MM.1S (cell line): ENCODE results near the gene DNTTIP2.

Experiments used
- DNase-seq: peaks from one replicate; pipeline ENCODE4 v3.0.0-alpha.2; 2015
- H2AFZ ChIP-seq: fragments of 300-600 bp; sonication (generic); 2 replicates; pipeline ENCODE4 v1.6.0; 2016; ENCODE audit warnings: antibody characterized with exemption, low read length
- H3F3A ChIP-seq: fragments of 300-600 bp; sonication (generic); 2 replicates; pipeline ENCODE4 v1.6.1; 2016; ENCODE audit warnings: mild to moderate bottlenecking, antibody characterized with exemption, low read length, moderate library complexity, mixed read lengths; ENCODE audit not compliant: insufficient read depth
- H3K27ac ChIP-seq: fragments of 300-600 bp; sonication (generic); 2 replicates; pipeline ENCODE4 v1.5.1; 2016; ENCODE audit warnings: mild to moderate bottlenecking, low read length
- H3K27me3 ChIP-seq: fragments of 300-600 bp; sonication (generic); replicated peaks from 2 replicates; pipeline ENCODE4 v1.6.0; 2016; ENCODE audit warnings: low read length; ENCODE audit not compliant: insufficient read depth
- H3K36me3 ChIP-seq: fragments of 300-600 bp; sonication (generic); replicated peaks from 2 replicates; pipeline ENCODE4 v1.6.1; 2016; ENCODE audit warnings: mild to moderate bottlenecking, low read length, mixed read lengths; ENCODE audit not compliant: insufficient read depth
- H3K4me1 ChIP-seq: fragments of 300-600 bp; sonication (generic); 2 replicates; pipeline ENCODE4 v1.6.1; 2016; ENCODE audit warnings: low read length, mixed read lengths
- H3K4me2 ChIP-seq: fragments of 300-600 bp; sonication (generic); 2 replicates; pipeline ENCODE4 v1.6.0; 2016; ENCODE audit warnings: low read depth, low read length
- H3K4me3 ChIP-seq: fragments of 300-600 bp; sonication (generic); 2 replicates; pipeline ENCODE4 v1.5.1; 2016; ENCODE audit warnings: low read length, mixed read lengths
- H3K79me2 ChIP-seq: fragments of 300-600 bp; sonication (generic); 2 replicates; pipeline ENCODE4 v1.6.1; 2016; ENCODE audit warnings: mixed run types, low read length, mixed read lengths
- H3K9ac ChIP-seq: fragments of 300-600 bp; sonication (generic); 2 replicates; pipeline ENCODE4 v1.6.1; 2016; ENCODE audit warnings: low read length, mixed read lengths
- H3K9me2 ChIP-seq: fragments of 300-600 bp; sonication (generic); replicated peaks from 2 replicates; pipeline ENCODE4 v1.6.1; 2016; ENCODE audit warnings: mild to moderate bottlenecking, low read length, mixed read lengths; ENCODE audit not compliant: insufficient read depth
- H3K9me3 ChIP-seq: fragments of 300-600 bp; sonication (generic); replicated peaks from 2 replicates; pipeline ENCODE4 v1.6.1; 2016; ENCODE audit warnings: mild to moderate bottlenecking, low read length, mixed read lengths; ENCODE audit not compliant: insufficient read depth
- H4K20me1 ChIP-seq: fragments of 300-600 bp; sonication (generic); 2 replicates; pipeline ENCODE4 v1.6.1; 2016; ENCODE audit warnings: mild to moderate bottlenecking, low read length, moderate library complexity, mixed read lengths; ENCODE audit not compliant: insufficient read depth
- CTCF ChIP-seq: fragments of 300-600 bp; sonication (generic); IDR thresholded peaks from 2 replicates; pipeline ENCODE4 v1.5.1; 2016; ENCODE audit warnings: antibody characterized with exemption, low read length, mixed read lengths
- EZH2 ChIP-seq: fragments of 300-600 bp; sonication (generic); optimal IDR thresholded peaks from 2 replicates; pipeline ENCODE3; 2017; ENCODE audit warnings: low read depth, mild to moderate bottlenecking, antibody characterized with exemption, low read length, mixed read lengths
- EZH2phosphoT487 ChIP-seq: fragments of 300-600 bp; sonication (generic); IDR thresholded peaks from 2 replicates; pipeline ENCODE4 v1.6.1; 2018; ENCODE audit warnings: antibody characterized with exemption, low read length

The DNTTIP2 gene

GRCh38 chr1:93846206-93846991 lies 32.6 kb downstream of the DNTTIP2 start:
- TF ChIP-seq EZH2 (no peak), CTCF (peak; percentile 18; the same call in 1 of the 2 replicates)
- Histone ChIP-seq H3K27me3 (no peaks in the 10 kb centered on the region), H3K4me2 (peak overlapping the region; percentile 77), H3K9me3 (no peaks in the 10 kb centered on the region), H2AFZ (peak overlapping the region; percentile 80), H3F3A (peaks cover 14% of the 10 kb centered on the region; the same call in 1 of the 2 replicates), H3K4me3 (peak overlapping the region; percentile 75), H3K79me2 (no peaks in the 10 kb centered on the region), H3K27ac (peak overlapping the region; percentile 59), H4K20me1 (no peaks in the 10 kb centered on the region), H3K4me1 (peaks cover 5% of the 10 kb centered on the region; the same call in 1 of the 2 replicates), H3K9ac (peak overlapping the region; percentile 77), H3K36me3 (no peaks in the 10 kb centered on the region), H3K9me2 (no peaks in the 10 kb centered on the region)
- peak; percentile 79 for DNase-seq

- Histone ChIP-seq H4K20me1 (no peaks in the 10 kb centered on the region), H3K4me3 (peak overlapping the region; percentile 75), H3K9me2 (no peaks in the 10 kb centered on the region), H3K36me3 (no peaks in the 10 kb centered on the region), H3F3A (peaks cover 14% of the 10 kb centered on the region; the same call in 1 of the 2 replicates), H3K4me1 (peaks cover 5% of the 10 kb centered on the region; the same call in 1 of the 2 replicates), H3K9ac (peak overlapping the region; percentile 77; the same call in 1 of the 2 replicates), H3K27ac (peak overlapping the region; percentile 59; the same call in 1 of the 2 replicates), H2AFZ (peak overlapping the region; percentile 80), H3K9me3 (no peaks in the 10 kb centered on the region), H3K27me3 (no peaks in the 10 kb centered on the region), H3K79me2 (no peaks in the 10 kb centered on the region), H3K4me2 (peak overlapping the region; percentile 77)
- DNase-seq = peak; percentile 7
- TF ChIP-seq EZH2phosphoT487 (no peak), CTCF (no peak), EZH2 (no peak)
These were observed 33.3 kb downstream of the DNTTIP2 start for GRCh38 chr1:93845538-93846205.

GRCh38 chr1:93844262-93845045 lies 34.6 kb downstream of the DNTTIP2 start:
- peak; percentile 66 for DNase-seq
- Histone ChIP-seq H3K4me1 (peaks cover 5% of the 10 kb centered on the region; the same call in 1 of the 2 replicates), H3K9me3 (no peaks in the 10 kb centered on the region), H3K36me3 (no peaks in the 10 kb centered on the region), H3K4me3 (no peak overlapping the region), H3K27me3 (no peaks in the 10 kb centered on the region), H2AFZ (no peak overlapping the region), H3K9me2 (no peaks in the 10 kb centered on the region), H3K79me2 (no peaks in the 10 kb centered on the region), H4K20me1 (no peaks in the 10 kb centered on the region), H3K27ac (no peak overlapping the region), H3K9ac (no peak overlapping the region), H3F3A (peaks cover 14% of the 10 kb centered on the region; the same call in 1 of the 2 replicates), H3K4me2 (peak overlapping the region; percentile 12; the same call in 1 of the 2 replicates)
- TF ChIP-seq EZH2 = no peak
- no peak for TF ChIP-seq EZH2phosphoT487
- TF ChIP-seq CTCF = peak; percentile 48
